ENCODE results near the gene B3GNT8.
"Not testable (repeated sequence)": the region's sequence is repeated elsewhere in the genome, so short reads cannot be mapped to it uniquely, and the experiment has no call there.

Gene B3GNT8

GRCh38 chr19:41384351-41384750, 42.8 kb downstream of the B3GNT8 start:
- DNase-seq, result no peak

GRCh38 chr19:41381536-41381935, 45.6 kb downstream of the B3GNT8 start:
- not testable (repeated sequence) for DNase-seq

GRCh38 chr19:41377977-41378709, 49.0 kb downstream of the B3GNT8 start:
- no peak for DNase-seq

DNA sequence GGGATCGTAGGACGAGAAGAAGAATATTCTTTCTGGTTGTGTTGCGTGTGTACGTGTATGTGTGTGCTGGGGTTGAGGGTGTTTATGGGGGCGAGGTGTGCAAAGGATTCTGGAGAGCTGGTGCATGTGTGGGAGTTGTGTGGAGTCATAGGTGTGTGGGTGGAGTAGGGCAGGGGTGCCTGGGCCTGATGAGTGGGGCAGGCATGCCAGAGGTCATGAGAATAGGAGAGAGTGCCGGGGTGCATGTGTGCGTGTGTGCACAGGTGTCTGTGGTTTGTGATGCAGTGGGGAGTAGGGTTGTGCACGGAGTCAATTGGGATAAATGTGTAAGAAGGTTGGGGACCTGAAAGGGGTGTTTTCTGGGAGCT, 50.2 kb downstream of the B3GNT8 start:
- DNase-seq, result no peak

DNA sequence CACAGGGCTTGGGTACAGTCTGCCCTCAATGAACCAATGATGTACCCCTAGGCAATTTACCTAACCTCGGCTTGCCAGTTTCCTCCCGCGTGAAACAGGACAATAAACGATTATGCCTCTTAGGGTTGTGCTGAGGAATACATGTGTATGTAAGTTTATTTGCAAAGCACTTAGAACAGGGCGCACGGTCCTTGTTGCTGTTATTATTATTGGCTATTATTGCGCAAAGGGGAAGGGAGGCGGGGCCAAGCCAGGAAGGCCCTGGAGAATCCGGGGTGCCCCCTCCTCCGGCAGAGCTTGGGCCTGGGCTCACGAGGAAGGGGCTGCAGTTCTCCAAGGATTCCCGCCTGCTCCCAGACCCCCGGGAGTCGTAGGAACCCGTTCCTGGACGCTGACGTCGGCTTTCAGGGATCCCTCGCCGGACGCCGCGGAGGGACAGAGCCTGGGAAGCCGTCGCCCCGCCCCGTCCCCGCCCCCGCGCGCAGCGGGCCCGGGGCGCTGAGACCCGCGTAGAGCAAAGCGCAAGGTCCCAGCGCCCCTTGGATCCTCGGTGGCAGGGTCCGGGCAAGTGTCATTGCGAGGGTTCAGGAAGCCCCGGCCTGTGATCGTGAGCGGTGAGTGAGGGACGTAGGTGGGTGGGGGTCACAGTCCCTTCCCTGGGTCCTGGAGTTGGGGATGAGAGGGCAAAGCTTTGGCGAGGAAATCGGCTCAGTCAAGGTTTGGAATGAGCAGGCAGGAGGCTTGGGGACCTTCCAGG, 50.8 kb downstream of the B3GNT8 start, which contains the start of gene TMEM91:
Gene TMEM91 (plus strand): TSS at position 293 of the 757 bp plus-strand sequence. CDS start 1,777 bp downstream, outside the sequence.
- no peak for DNase-seq

Data from left hindlimb (tissue), 1 donor.